Muscle of back (tissue), 11 donors: ENCODE data around the gene HS3ST5. TPM values are rescaled to one million over a fixed set of nuclear protein-coding genes. Genes with fewer than 3 reads are reported as not detected.
"Not testable (repeated sequence)": the region's sequence is repeated elsewhere in the genome, so short reads cannot be mapped to it uniquely, and the experiment has no call there.

ENCODE experiments used
- DNase-seq, 3 donors: peaks; one replicate each; pipeline versions ENCODE4 v3.0.0 to v3.0.0-alpha.2; 2013
- polyA plus RNA-seq, 10 donors: library from polyadenylated mRNA; unstranded; fragments of 120-200 nt; gene quantifications; one replicate each; pipeline ENCODE4 v1.2.1, GENCODE V29; 2013; ENCODE audit not compliant: insufficient read length in 10 of 10

HS3ST5 gene
- polyA plus RNA-seq, 10 donors = 0.29 to 1.7 (median 1.2) TPM

DNA sequence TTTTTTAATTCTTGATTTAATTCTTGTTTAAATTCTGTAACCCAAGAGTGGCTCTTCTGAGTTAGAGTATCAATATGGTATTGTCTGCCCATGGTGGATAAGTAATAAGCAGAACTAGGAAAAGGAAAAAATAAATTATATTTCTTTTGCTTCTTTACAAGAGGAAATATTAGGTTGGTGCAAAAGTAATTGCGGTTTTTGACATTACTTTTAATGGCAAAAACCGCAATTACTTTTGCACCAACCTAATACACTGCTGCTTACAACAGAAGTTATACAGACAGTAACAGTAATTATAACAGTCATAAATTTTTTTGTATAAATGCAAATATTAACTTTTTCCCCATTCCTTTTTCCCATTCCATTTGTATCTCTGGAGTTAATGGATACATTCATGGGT lies 65.6 kb downstream of the HS3ST5 start:
- DNase-seq = no peak

DNA sequence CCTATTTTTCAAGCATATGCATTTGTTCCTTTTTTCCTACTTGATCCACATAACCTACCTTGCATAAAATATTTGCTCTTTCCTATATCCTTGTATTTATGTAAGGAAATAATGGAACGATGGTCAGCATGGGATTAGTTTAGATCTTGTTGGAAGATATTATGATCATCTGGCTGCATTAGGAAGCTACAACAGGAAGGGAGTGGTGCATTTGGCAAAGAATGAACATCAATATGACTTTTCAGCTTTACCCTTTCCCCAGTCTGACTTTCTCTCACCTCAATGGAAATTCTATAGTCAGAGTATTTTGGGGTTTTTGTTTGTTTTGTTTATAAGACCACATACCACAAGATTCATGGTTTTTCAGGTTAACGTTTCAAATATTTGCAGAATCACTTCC lies 66.0 kb downstream of the HS3ST5 start:
- DNase-seq = peak in 2 of 3 donors; percentile 20 to 62

DNA sequence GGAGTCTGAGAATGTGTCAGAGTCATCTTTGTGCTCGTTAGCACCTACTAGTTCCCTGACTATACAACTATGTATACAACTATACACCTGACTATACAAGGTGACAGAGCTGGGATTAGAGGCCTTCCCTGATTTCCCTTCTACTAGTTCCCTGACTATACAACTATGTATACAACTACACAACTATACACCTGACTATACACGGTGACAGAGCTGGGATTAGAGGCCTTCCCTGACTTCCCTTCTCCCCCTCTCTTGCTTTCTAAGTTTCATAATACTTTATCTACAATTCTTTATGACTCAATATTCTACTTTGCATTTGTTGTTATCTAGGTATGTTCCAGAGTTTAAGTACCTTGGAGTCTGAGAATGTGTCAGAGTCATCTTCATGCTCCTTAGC lies 68.0 kb downstream of the HS3ST5 start:
- no peak for DNase-seq

DNA sequence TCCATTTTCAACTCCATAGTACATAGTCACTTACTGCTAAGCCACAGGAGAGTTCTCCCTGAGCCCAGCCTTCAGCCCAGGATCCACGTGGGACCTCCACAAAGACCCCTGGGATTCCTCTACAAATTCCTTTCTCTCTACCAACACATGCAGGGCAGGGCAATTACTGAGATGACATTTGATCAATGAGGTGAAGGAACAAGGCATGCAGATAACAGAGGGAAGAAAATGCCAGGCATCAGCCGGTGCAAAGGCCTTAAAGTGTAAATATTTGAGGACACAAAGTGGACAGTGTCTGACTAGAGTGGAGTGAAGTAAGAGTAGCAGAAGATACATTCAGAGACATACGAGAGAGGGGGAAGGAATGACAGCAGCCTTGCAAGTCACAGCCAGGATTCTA lies 70.2 kb downstream of the HS3ST5 start:
- no peak for DNase-seq

DNA sequence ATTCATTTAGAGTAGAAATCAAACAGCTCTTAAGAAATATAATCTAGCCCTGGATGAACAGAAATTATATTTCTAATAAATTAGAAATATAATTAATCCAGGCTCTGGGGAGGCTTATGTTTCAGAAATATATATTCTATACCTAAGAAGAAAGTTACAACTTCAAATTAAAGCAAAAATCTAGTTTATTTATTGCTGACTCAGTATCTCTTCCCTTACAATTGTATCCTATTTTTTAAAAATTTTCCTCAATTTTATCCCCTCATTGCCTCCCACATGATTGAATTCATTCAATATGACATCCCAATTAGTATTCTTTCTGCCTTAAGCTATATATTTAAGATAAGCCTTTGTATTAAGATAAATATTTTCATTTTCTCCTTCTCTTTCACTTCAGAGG lies 71.4 kb downstream of the HS3ST5 start:
- no peak for DNase-seq

DNA sequence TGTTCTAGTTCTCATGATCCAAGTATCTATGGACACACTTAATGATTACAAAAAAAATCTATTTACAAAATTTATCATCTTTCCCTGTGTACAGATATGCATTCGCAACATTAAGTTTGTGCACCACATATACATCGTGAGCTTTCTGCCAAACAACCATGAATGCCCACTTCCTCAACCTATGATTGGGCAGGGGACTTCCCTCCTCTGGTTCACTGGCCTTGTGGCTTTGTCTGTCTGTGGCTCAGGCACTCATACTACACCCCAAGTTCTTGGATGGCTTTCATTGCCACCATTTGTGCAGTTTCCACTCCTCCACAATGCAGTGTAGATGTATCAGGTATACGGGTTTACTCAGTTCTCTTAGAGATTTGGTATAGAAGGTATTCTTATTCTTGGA lies 74.9 kb downstream of the HS3ST5 start:
- no peak for DNase-seq

DNA sequence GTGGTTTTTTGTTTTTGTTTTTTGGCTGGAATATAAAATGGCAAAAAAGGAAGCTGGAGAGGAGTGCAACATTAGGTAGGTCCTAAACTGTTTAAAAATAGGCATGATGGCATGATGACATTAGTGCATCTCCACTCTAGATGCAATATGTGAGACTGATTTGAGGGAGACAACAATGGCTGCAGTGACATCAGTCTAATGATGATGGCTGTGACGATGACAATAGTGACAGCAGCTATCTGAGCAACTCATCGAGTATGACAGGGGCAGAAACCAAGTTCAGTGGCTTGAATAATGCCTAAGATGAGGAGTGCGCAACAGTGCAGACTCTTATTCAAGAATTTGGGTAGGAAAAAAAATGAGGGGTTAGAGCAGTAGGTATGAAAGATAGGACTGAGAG lies 82.0 kb downstream of the HS3ST5 start:
- DNase-seq = no peak

DNA sequence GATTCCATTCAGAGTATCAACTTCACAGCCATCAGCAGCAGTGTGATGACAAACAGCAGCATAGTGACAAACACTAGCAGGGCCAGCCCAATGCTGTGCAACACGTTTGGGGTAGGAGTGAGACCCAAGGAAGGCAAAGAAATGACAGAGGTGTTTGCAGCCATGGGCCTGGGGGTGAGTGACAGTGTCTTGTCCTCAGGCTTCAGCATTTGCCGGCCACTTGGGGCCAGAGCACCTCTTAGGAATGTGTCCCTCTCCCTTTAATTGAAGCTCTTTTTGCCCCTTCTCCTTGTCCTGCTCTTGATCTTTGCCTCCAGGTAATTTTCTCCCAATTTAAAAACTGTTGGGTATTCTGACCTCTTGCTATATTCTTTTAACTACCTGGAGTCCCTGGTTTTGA lies 84.4 kb downstream of the HS3ST5 start:
- DNase-seq = no peak

DNA sequence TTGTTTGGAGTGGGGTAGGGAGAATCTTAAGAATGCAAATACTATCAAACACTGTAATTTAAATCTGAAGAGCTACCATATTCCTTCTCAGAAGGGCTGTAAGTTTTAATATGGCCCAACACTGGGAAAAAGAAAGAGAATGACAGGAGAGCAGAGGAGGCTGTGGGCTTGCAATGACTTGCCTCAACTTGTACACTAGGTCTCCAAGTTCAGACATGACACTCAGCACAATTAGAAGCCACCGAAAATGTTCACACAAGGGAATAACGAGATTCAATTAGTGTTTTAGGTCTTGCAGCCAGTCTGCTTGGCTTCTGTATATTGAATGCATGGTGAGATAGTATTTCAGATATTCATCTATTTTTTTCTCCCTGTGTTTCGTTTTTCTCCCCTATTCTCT lies 89.4 kb downstream of the HS3ST5 start:
- no peak for DNase-seq

DNA sequence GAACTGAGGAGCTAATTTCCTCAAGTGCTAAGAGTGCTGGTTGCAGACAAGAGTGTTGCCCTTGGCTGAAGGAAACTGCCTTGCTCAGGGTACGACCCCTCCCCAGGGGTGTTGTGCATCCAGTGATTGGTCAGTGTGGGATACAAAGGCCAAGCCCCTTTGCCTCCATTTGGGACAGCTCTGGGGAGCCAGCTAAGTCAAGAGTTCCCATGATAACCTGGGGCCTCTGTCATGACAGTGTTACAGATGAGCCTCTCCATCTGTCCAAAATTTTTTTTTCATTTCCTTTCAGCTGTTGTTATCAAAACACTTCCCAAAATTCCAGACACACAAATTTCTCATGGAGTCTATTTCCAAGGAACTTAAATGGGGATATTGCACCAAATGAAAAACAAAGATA lies 93.3 kb downstream of the HS3ST5 start:
- DNase-seq = no peak

DNA sequence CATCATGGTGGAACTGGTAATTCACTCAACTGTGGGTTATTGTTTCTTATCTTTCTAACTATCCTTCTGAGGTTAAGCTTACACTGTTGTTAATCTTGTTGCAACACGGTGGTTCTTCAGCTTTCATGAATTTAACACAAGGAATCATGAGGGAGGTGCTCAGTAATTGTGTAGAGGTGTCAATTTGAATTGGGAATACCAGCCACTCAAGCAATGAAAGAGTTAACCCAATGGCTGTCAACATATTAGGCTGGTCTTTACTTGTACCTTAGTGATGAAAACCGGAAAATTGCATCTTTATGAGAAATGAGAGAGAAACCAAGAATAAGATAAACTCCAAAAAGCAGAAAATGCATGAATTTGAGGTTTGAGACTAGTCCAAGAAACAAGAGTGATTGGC lies 95.7 kb downstream of the HS3ST5 start:
- DNase-seq = no peak

DNA sequence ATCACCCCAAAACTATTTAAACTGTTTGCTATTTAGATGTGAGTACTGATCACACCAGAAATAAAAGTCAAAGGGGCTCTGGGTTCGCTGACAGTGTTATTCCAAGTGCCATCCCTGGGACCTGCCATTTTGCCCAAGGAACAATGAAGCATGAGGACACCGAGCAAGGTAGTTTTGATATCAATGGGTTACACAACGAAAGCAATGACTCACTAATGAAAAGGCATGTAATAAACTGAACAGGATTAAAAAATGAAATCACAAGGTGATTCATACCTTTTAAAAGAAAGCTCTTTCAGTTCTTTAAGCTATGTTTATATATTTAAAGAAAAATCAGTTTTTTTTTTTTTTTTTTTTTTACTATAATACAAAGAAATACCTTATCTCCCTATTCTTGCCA lies 102.0 kb downstream of the HS3ST5 start:
- no peak for DNase-seq

DNA sequence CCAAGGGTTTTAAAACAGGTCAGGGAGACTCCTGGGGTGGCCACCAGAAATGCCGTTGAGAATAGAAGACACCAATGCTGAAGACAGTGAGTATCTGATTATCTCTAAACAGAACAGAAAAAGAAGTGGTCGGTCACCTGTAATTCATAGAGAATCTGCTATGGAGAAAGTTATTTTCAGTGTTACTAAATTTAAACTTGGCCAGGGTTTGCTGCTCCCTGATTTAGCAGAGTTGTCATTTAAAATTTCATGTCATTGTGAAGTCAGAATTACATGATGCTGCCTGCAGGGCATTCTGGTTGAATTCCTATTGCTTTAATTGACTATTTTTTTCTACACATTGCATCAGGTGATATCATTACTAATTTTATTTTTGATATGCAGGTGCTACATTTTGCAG lies 114.1 kb downstream of the HS3ST5 start:
- DNase-seq = no peak

DNA sequence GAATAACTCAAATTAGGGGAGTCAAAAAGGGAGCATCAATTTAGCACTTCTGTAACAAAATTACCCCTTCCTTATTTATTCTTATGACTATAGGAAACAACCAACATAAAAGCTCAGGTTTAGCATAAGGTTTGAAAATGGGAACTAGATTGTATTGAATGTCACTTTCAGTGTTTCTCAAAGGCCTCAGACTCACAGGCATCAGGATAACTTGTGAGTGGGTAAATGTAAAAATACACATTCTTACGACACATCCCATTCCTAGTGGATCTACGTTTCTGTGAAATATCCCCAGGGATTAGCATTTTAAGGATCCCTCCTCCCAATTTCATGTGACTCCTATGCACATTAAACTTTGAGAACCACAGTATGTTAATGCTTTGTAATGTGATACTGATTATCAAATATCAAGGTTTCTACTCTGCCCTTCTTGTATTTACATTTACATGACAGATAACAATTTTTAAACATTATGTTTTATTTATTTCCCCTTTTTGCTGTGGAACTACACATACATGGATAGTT lies 114.8 kb downstream of the HS3ST5 start:
- DNase-seq = no peak

DNA sequence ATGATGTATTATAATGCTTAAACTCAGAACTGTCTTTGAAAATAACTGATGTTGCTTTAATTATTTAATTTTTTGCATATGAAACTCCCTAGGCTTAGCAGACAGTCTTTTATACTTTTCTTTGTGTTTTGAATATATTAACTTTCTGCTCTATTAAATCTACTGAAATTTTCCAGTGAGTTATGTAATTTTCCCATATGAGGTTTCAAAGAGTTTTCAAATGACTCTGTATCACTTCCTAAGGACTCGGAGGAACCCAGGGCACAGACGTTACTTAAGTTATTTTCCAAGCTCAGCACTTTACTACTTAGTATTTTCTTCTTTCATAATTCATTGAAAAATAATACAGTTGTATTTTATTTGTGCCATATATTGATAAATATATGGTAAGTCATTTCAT lies 122.6 kb downstream of the HS3ST5 start:
- DNase-seq = no peak

DNA sequence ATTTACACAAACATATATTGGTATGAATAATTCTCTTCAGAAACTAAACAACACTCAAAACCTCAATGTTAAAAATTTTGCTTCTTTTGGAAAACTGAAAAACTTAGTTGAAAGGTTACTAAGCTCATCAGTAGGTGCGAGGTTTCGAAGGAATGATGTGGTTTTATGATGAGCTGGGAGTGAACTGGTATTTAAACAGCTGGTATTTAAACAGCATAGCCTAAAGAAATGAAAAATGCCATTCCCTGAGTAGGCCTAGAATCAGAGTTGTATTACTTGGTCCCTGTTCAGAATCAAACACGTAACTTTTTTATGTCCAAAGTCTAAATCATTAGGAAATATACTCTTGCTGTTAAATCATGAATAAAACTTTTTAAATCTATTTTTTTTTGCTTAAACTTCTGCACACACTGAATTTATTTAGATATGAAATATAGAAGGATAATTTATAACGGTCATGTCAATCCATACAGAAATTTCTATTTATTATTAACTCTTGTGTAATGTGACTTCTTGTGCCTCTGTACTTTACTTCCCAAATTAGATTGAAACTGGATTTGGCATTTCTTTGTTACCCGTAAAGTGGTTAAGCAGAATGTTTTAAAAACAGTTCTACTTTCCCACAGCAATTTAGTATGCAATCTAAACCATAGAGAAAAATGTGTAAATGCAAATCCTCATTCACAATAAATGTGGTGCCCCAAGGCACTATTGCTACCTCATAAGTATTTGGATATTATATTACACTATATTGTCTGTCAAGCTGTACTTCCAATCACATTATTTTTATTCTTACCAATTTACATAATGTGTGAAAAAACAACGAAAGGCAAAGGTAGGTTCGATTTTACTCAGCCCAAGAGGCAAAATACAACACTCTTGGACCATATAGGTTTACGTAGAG lies 124.1 kb downstream of the HS3ST5 start:
- no peak for DNase-seq

DNA sequence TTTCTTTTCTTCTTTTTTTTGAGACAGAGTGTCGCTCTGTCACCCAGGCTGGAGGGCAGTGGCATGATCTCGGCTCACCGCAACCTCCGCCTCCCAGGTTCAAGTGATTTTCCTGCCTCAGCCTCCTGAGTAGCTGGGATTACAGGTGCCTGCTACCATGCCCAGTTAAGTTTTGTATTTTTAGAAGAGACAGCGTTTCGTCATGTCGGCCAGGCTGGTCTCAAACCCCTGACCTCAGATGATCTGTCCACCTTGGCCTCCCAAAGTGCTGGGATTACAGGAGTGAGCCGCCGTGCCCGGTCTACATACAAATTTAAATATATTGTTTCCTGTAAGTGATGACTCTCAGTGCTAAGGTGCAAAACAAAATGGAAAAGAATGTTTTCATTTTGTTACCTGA lies 124.8 kb downstream of the HS3ST5 start:
- not testable (repeated sequence) for DNase-seq

DNA sequence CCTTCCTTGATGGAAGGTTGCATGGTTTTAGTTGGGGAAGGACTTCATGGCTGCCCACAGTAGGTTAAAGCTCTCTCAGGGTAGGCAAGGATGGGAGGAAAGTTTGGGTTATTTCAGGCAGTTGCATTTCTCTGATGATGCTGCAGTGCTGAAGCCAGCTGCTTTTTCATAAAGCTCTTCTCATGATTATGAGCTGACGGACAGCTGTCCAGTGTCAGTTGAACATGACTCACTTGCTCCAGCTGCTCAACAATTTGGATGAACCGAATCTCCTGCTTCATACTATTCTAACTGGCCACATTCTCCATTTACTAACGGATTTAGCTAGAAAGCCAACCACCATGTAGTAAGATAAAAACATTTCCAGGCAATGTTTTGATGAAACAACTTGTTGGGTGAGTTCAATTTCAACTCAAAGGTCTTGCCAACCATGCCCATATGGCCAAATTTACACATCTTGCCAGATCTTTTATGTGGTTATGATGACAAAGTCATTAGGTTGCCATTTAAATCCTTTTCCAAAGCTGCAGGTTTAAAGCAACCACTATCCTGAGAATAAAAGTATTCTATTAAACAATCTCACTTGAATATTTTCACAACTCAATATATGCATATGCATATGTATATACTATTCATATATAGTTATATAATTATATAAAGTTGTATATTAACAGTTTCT lies 125.9 kb downstream of the HS3ST5 start:
- no peak for DNase-seq

DNA sequence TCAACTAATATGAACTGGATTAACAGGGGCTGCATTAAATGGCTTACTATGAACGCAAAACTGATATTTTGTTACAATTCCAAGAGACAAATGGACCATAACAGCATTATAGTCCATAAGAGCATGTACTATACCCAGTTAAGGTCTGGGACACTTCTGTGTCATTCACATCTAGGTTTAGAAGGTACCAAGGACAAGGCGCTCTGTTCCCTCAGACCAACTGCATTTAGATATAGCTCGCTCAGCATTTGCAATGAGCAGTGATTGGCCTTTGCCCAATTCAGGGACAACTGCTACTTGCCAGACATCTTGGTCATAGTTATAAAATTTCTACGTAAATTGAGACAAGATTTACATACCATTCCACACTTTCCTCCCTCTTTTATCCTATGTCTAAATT lies 132.4 kb downstream of the HS3ST5 start:
- DNase-seq = no peak

DNA sequence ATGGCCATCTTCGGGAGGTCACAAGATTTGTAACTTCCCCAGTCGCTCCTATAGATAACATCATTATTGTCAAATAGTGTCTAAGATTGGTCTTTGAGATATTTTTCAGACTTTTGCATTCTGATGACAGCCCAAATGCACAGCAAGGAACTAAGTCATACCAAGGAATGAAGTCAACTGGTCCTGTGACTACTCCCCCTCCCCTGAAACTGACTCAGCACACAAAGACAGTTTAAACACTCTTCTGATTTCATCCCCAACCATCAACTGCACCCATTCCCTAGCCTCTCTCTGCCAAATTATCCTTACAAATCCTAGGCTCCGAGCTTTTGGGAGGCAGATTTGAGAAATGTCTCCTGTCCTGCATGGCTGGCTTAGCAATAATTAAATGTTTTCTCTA lies 139.4 kb downstream of the HS3ST5 start:
- DNase-seq = no peak

DNA sequence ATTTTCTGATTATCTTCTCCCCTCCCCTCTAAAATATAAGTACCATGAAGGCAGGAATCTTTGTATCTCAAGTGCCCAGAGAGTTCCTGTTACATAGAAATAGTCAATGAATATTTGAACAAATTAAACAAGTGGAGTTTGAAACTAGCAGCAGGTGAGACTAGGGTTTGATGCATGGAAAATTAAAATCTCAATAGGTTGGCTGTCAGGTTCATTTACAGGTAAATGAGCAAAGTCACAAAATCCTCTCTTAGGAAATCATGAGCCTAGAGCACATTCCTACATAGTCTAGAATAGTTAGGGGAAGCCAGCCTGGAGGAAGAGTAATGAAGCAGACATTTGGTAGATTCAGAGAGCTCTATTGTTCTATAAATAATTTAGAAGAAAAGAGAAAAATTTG lies 140.4 kb downstream of the HS3ST5 start:
- DNase-seq = no peak

DNA sequence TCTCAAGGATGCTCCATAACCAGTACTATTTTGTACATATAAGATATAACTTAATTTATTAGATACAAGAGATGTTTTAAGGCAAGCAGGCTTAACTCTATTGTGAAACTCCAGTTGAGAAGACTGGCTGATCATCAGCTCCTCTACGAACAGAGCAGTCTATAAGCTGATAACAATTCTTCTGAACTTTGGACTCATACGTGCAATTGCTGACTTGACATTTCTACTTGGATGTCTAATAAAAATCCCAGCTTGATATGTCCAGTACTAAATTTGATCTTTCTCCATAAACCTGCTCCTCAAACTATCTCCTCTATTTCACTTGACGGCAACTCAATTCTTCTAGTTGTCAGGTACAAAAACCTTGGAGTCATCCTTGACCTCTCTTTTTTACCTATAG lies 141.9 kb downstream of the HS3ST5 start:
- DNase-seq = no peak
